Chondrocyte (in vitro differentiated cells): Measurements from ENCODE around the gene MEIKIN. TPM values are rescaled to one million over a fixed set of nuclear protein-coding genes. Genes with fewer than 3 reads are reported as not detected.

Source experiments
- DNase-seq: peaks from one replicate; pipeline ENCODE4 v3.0.0; 2021; ENCODE audit warnings: mixed read lengths, low spot score
- H3K27ac Mint-ChIP-seq: one replicate; pipeline ENCODE4 v1.8.0; 2021; ENCODE audit warnings: mild to moderate bottlenecking, moderate library complexity, mixed read lengths; ENCODE audit not compliant: unreplicated experiment
- H3K27me3 Mint-ChIP-seq: 2 replicates; pipeline ENCODE4 v1.8.0; 2021; ENCODE audit warnings: low read depth, mixed read lengths
- H3K36me3 Mint-ChIP-seq: 2 replicates; pipeline ENCODE4 v1.8.0; 2021; ENCODE audit warnings: low read depth, mixed read lengths
- H3K4me1 Mint-ChIP-seq: 2 replicates; pipeline ENCODE4 v1.8.0; 2021; ENCODE audit warnings: low read depth, mild to moderate bottlenecking, mixed read lengths
- H3K4me3 Mint-ChIP-seq: one replicate; pipeline ENCODE4 v1.8.0; 2021; ENCODE audit warnings: mild to moderate bottlenecking, moderate library complexity, mixed read lengths; ENCODE audit not compliant: unreplicated experiment
- H3K9me3 Mint-ChIP-seq: 2 replicates; pipeline ENCODE4 v1.8.0; 2021; ENCODE audit warnings: low read depth, mixed read lengths
- CTCF ChIP-seq: fragments of 200-600 bp; sonication (generic); IDR thresholded peaks from 2 replicates; pipeline ENCODE4 v1.5.0; 2021; ENCODE audit warnings: antibody characterized with exemption, mild to moderate bottlenecking, moderate library complexity
- total RNA-seq: library from RNA; stranded (reverse); gene quantifications from 3 replicates; pipeline ENCODE4 v1.2.1, GENCODE V29; 2021

The MEIKIN gene
- total RNA-seq, 1 donor from 2014 or later: not detected

GRCh38 chr5:131771692-131772091 is 173.8 kb downstream of the MEIKIN start:
- Mint-ChIP-seq H3K4me3 (no peak overlapping the region), H3K36me3 (no peaks in the 10 kb centered on the region), H3K4me1 (peaks cover 48% of the 10 kb centered on the region), H3K9me3 (no peaks in the 10 kb centered on the region), H3K27ac (no peak overlapping the region), H3K27me3 (no peaks in the 10 kb centered on the region)
- no peak for TF ChIP-seq CTCF
- no peak for DNase-seq

- peaks cover 48% of the 10 kb centered on the region for H3K4me1 Mint-ChIP-seq
- H3K4me3 Mint-ChIP-seq: no peak overlapping the region
- TF ChIP-seq CTCF: no peak
- H3K27ac Mint-ChIP-seq: no peak overlapping the region
- H3K27me3 Mint-ChIP-seq: no peaks in the 10 kb centered on the region
- no peaks in the 10 kb centered on the region for H3K9me3 Mint-ChIP-seq
- no peak for DNase-seq
- H3K36me3 Mint-ChIP-seq: no peaks in the 10 kb centered on the region
Measured at GRCh38 chr5:131769961-131770360, 175.5 kb downstream of the MEIKIN start.

GRCh38 chr5:131769336-131769735 is 176.1 kb downstream of the MEIKIN start:
- H3K4me3 Mint-ChIP-seq: no peak overlapping the region
- no peaks in the 10 kb centered on the region for H3K36me3 Mint-ChIP-seq
- no peak for DNase-seq
- no peaks in the 10 kb centered on the region for H3K9me3 Mint-ChIP-seq
- H3K4me1 Mint-ChIP-seq: peaks cover 44% of the 10 kb centered on the region
- H3K27ac Mint-ChIP-seq: peak overlapping the region; percentile 9
- no peaks in the 10 kb centered on the region for H3K27me3 Mint-ChIP-seq
- TF ChIP-seq CTCF: no peak

GRCh38 chr5:131767891-131768290 is 177.6 kb downstream of the MEIKIN start:
- H3K36me3 Mint-ChIP-seq: no peaks in the 10 kb centered on the region
- no peaks in the 10 kb centered on the region for H3K27me3 Mint-ChIP-seq

GRCh38 chr5:131766689-131767088 is 178.8 kb downstream of the MEIKIN start:
- no peak overlapping the region for H3K4me3 Mint-ChIP-seq
- H3K9me3 Mint-ChIP-seq: peaks cover 5% of the 10 kb centered on the region
- no peak overlapping the region for H3K27ac Mint-ChIP-seq
- H3K27me3 Mint-ChIP-seq: no peaks in the 10 kb centered on the region
- DNase-seq: no peak
- TF ChIP-seq CTCF: no peak
- peaks cover 43% of the 10 kb centered on the region for H3K4me1 Mint-ChIP-seq
- H3K36me3 Mint-ChIP-seq: no peaks in the 10 kb centered on the region

More at GRCh38 chr5:131767891-131768290, 177.6 kb downstream of the MEIKIN start:
- peaks cover 38% of the 10 kb centered on the region for H3K4me1 Mint-ChIP-seq
- TF ChIP-seq CTCF: no peak
- no peak overlapping the region for H3K27ac Mint-ChIP-seq
- DNase-seq: no peak
- peaks cover 5% of the 10 kb centered on the region for H3K9me3 Mint-ChIP-seq
- H3K4me3 Mint-ChIP-seq: no peak overlapping the region
